ENCODE results near the gene PIK3CG. TPM values are rescaled to one million over a fixed set of nuclear protein-coding genes. Genes with fewer than 3 reads are reported as not detected.
"Not testable (repeated sequence)": the region's sequence is repeated elsewhere in the genome, so short reads cannot be mapped to it uniquely, and the experiment has no call there.

The PIK3CG gene
- polyA plus RNA-seq, 1 experiment: not detected

- Histone ChIP-seq H3K27me3 (ENCODE audit: control insufficient read depth, insufficient read depth, low read length) (no peaks in the 10 kb centered on the region), H3K36me3 (ENCODE audit: control insufficient read depth, insufficient read depth, low read length) (no peaks in the 10 kb centered on the region), H3K4me3 (ENCODE audit: low read depth, low read length) (no peak overlapping the region)
- ChIA-PET POLR2A (no interaction called here), CTCF (no interaction called here)
- no peak for TF ChIP-seq CTCF (IDR thresholded peaks at IDR 0.05; ENCODE audit: insufficient read depth, low read depth, low read length)
- no peak for DNase-seq (ENCODE audit: low read depth)
Observed at GRCh38 chr7:106896231-106896630, 31.1 kb downstream of the PIK3CG start.

GRCh38 chr7:106897553-106897952 is 32.5 kb downstream of the PIK3CG start:
- POLR2A ChIA-PET; DNase-seq (ENCODE audit: low read depth); H3K36me3 ChIP-seq (ENCODE audit: control insufficient read depth, insufficient read depth, low read length); H3K4me3 ChIP-seq (ENCODE audit: low read depth, low read length); H3K27me3 ChIP-seq (ENCODE audit: control insufficient read depth, insufficient read depth, low read length); CTCF ChIA-PET: not testable (repeated sequence)

- H3K4me3 ChIP-seq (ENCODE audit: low read depth, low read length); H3K36me3 ChIP-seq (ENCODE audit: control insufficient read depth, insufficient read depth, low read length); H3K27me3 ChIP-seq (ENCODE audit: control insufficient read depth, insufficient read depth, low read length); POLR2A ChIA-PET; DNase-seq (ENCODE audit: low read depth): not testable (repeated sequence)
- CTCF ChIA-PET: interaction anchor here (0.8 to 0.9 kb wide), 2 partner anchors 10 to 12 kb away, joined by 3 read pairs; no protein-coding TSS in a partner anchor
Observed at GRCh38 chr7:106898967-106899366, 33.9 kb downstream of the PIK3CG start.

- no peak overlapping the region for H3K4me3 ChIP-seq (ENCODE audit: low read depth, low read length)
- no peak for TF ChIP-seq CTCF (IDR thresholded peaks at IDR 0.05; ENCODE audit: insufficient read depth, low read depth, low read length)
- POLR2A ChIA-PET: no interaction called here
- CTCF ChIA-PET: no interaction called here
- peaks cover 2% of the 10 kb centered on the region; the same call in 1 of the 2 replicates for H3K27me3 ChIP-seq (ENCODE audit: control insufficient read depth, insufficient read depth, low read length)
- no peak for DNase-seq (ENCODE audit: low read depth)
- H3K36me3 ChIP-seq (ENCODE audit: control insufficient read depth, insufficient read depth, low read length): no peaks in the 10 kb centered on the region
Observed at GRCh38 chr7:106901828-106902441, 36.9 kb downstream of the PIK3CG start.

- no peak for TF ChIP-seq CTCF (IDR thresholded peaks at IDR 0.05; ENCODE audit: insufficient read depth, low read depth, low read length)
- ChIA-PET POLR2A (no interaction called here), CTCF (no interaction called here)
- Histone ChIP-seq H3K36me3 (ENCODE audit: control insufficient read depth, insufficient read depth, low read length) (no peaks in the 10 kb centered on the region), H3K27me3 (ENCODE audit: control insufficient read depth, insufficient read depth, low read length) (peaks cover 2% of the 10 kb centered on the region; the same call in 1 of the 2 replicates), H3K4me3 (ENCODE audit: low read depth, low read length) (no peak overlapping the region)
- DNase-seq (ENCODE audit: low read depth): no peak
Observed at GRCh38 chr7:106905734-106906133, 40.7 kb downstream of the PIK3CG start.

GRCh38 chr7:106911959-106912358 is 46.9 kb downstream of the PIK3CG start:
- Histone ChIP-seq H3K27me3 (ENCODE audit: control insufficient read depth, insufficient read depth, low read length) (peaks cover 6% of the 10 kb centered on the region), H3K4me3 (ENCODE audit: low read depth, low read length) (no peak overlapping the region), H3K36me3 (ENCODE audit: control insufficient read depth, insufficient read depth, low read length) (no peaks in the 10 kb centered on the region)
- no peak for TF ChIP-seq CTCF (IDR thresholded peaks at IDR 0.05; ENCODE audit: insufficient read depth, low read depth, low read length)
- no peak for DNase-seq (ENCODE audit: low read depth)
- ChIA-PET CTCF (no interaction called here), POLR2A (no interaction called here)

All from BJ (cell line).